ENCODE measurements around the gene CA10. TPM values are rescaled to one million over a fixed set of nuclear protein-coding genes. Genes with fewer than 3 reads are reported as not detected.

CA10 gene
- total RNA-seq, 1 donor from 2014 or later = 2.0 TPM

DNA sequence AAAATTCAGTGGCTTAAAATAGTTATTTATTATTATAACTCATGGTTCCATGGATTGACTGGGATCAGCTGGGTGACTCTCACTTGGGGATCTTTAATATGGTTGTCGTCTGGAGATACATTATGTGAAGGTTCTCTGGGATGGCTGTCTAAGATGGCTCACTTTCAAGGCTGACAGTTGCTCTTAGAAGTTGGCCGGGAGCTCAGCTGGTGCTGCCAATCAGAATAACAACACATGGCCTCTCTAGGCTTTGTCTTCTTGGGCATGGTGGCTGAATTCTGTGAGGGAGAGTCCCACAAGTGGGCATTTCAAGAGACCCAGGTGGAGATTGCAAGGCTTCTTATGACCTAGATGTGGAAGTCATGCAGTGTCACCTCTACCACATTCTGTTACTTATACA is 269.7 kb downstream of the CA10 start:
- Histone ChIP-seq H3K27ac (no peak overlapping the region), H3K4me1 (no peaks in the 10 kb centered on the region), H3K36me3 (no peaks in the 10 kb centered on the region), H3K9me3 (no peaks in the 10 kb centered on the region), H3K27me3 (no peaks in the 10 kb centered on the region), H3K4me3 (no peak overlapping the region)
- TF ChIP-seq, protein P1, sequence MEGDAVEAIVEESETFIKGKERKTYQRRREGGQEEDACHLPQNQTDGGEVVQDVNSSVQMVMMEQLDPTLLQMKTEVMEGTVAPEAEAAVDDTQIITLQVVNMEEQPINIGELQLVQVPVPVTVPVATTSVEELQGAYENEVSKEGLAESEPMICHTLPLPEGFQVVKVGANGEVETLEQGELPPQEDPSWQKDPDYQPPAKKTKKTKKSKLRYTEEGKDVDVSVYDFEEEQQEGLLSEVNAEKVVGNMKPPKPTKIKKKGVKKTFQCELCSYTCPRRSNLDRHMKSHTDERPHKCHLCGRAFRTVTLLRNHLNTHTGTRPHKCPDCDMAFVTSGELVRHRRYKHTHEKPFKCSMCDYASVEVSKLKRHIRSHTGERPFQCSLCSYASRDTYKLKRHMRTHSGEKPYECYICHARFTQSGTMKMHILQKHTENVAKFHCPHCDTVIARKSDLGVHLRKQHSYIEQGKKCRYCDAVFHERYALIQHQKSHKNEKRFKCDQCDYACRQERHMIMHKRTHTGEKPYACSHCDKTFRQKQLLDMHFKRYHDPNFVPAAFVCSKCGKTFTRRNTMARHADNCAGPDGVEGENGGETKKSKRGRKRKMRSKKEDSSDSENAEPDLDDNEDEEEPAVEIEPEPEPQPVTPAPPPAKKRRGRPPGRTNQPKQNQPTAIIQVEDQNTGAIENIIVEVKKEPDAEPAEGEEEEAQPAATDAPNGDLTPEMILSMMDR (IDR thresholded peaks at IDR 0.05) = no peak
- TF ChIP-seq POLR2AphosphoS5 (IDR thresholded peaks at IDR 0.05; ENCODE audit: insufficient read depth in 1 of 2, low read depth in 1 of 2) (no peak), POLR2A (IDR thresholded peaks at IDR 0.05) (no peak)
- intact Hi-C loops (cut with DNase I) = loop anchor here (10.0 kb wide), 1 partner anchor 64 kb away; no protein-coding TSS in a partner anchor
- DNase-seq (ENCODE audit: extremely low spot score in 2 of 2) = no peak

DNA sequence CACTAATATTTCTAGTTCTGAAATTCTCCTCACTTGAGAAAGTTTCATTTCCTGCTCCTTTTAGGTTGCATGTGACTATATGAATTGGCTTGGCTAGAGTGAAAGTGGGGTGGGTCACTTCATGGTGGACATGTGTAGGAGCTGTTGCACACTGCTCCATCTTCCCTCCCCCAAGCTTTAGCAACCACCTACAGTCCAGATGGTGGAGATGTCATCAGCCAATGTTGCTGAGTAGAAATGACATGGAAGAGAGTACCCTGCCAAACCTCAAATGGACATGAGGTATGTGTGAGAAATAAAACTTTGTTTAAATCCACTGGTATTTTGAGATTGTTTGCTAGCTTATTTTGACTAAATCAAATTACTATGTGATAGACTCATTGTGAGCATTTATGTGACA is 281.5 kb downstream of the CA10 start:
- no peak for DNase-seq (ENCODE audit: extremely low spot score in 2 of 2)
- no peaks in the 10 kb centered on the region for H3K27me3 ChIP-seq
- H3K27ac ChIP-seq = no peak overlapping the region
- intact Hi-C loops (cut with DNase I) = no loop called here
- TF ChIP-seq POLR2A (IDR thresholded peaks at IDR 0.05) (no peak), POLR2AphosphoS5 (IDR thresholded peaks at IDR 0.05; ENCODE audit: insufficient read depth in 1 of 2, low read depth in 1 of 2) (no peak)
- TF ChIP-seq, protein P1 (IDR thresholded peaks at IDR 0.05) = no peak
- H3K9me3 ChIP-seq = no peaks in the 10 kb centered on the region
- H3K36me3 ChIP-seq = no peaks in the 10 kb centered on the region
- H3K4me1 ChIP-seq = no peaks in the 10 kb centered on the region
- no peak overlapping the region for H3K4me3 ChIP-seq

- intact Hi-C loops (cut with DNase I) = no loop called here
- Histone ChIP-seq H3K4me3 (no peak overlapping the region), H3K4me1 (no peaks in the 10 kb centered on the region), H3K36me3 (no peaks in the 10 kb centered on the region), H3K27ac (no peak overlapping the region), H3K27me3 (no peaks in the 10 kb centered on the region), H3K9me3 (no peaks in the 10 kb centered on the region)
- no peak for DNase-seq (ENCODE audit: extremely low spot score in 2 of 2)
- no peak for TF ChIP-seq POLR2AphosphoS5 (IDR thresholded peaks at IDR 0.05; ENCODE audit: insufficient read depth in 1 of 2, low read depth in 1 of 2)
- no peak for TF ChIP-seq POLR2A (IDR thresholded peaks at IDR 0.05)
- TF ChIP-seq, protein P1 (IDR thresholded peaks at IDR 0.05) = no peak
Observed at GRCh38 chr17:51873302-51873701, 285.2 kb downstream of the CA10 start.

- no peak for DNase-seq (ENCODE audit: extremely low spot score in 2 of 2)
- H3K27ac ChIP-seq = no peak overlapping the region
- TF ChIP-seq POLR2A (IDR thresholded peaks at IDR 0.05) (no peak), POLR2AphosphoS5 (IDR thresholded peaks at IDR 0.05; ENCODE audit: insufficient read depth in 1 of 2, low read depth in 1 of 2) (no peak)
- TF ChIP-seq, protein P1 (IDR thresholded peaks at IDR 0.05) = no peak
- no peaks in the 10 kb centered on the region for H3K4me1 ChIP-seq
- no peak overlapping the region for H3K4me3 ChIP-seq
- H3K36me3 ChIP-seq = no peaks in the 10 kb centered on the region
- H3K9me3 ChIP-seq = no peaks in the 10 kb centered on the region
- no peaks in the 10 kb centered on the region for H3K27me3 ChIP-seq
- intact Hi-C loops (cut with DNase I) = no loop called here
Observed at GRCh38 chr17:51869387-51869786, 289.1 kb downstream of the CA10 start.

GRCh38 chr17:51860954-51861561 is 297.5 kb downstream of the CA10 start:
- H3K27ac ChIP-seq = no peak overlapping the region
- H3K4me1 ChIP-seq = no peaks in the 10 kb centered on the region
- intact Hi-C loops (cut with DNase I) = no loop called here
- no peak overlapping the region for H3K4me3 ChIP-seq
- no peaks in the 10 kb centered on the region for H3K36me3 ChIP-seq
- H3K27me3 ChIP-seq = no peaks in the 10 kb centered on the region
- DNase-seq (ENCODE audit: extremely low spot score in 2 of 2) = no peak
- no peaks in the 10 kb centered on the region for H3K9me3 ChIP-seq
- TF ChIP-seq POLR2A (IDR thresholded peaks at IDR 0.05) = no peak
- no peak for TF ChIP-seq POLR2AphosphoS5 (IDR thresholded peaks at IDR 0.05; ENCODE audit: insufficient read depth in 1 of 2, low read depth in 1 of 2)
- TF ChIP-seq, protein P1 (IDR thresholded peaks at IDR 0.05) = no peak

All from vagina (tissue), 2 donors.